ENCODE results near the gene CGREF1.

GRCh38 chr2:27091746-27092695 is 26.9 kb downstream of the CGREF1 start:
- TF ChIP-seq, protein P1, sequence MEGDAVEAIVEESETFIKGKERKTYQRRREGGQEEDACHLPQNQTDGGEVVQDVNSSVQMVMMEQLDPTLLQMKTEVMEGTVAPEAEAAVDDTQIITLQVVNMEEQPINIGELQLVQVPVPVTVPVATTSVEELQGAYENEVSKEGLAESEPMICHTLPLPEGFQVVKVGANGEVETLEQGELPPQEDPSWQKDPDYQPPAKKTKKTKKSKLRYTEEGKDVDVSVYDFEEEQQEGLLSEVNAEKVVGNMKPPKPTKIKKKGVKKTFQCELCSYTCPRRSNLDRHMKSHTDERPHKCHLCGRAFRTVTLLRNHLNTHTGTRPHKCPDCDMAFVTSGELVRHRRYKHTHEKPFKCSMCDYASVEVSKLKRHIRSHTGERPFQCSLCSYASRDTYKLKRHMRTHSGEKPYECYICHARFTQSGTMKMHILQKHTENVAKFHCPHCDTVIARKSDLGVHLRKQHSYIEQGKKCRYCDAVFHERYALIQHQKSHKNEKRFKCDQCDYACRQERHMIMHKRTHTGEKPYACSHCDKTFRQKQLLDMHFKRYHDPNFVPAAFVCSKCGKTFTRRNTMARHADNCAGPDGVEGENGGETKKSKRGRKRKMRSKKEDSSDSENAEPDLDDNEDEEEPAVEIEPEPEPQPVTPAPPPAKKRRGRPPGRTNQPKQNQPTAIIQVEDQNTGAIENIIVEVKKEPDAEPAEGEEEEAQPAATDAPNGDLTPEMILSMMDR (tag by site-specific recombination; IDR thresholded peaks at IDR 0.05), result no peak
- TF ChIP-seq ZNF169 (tag by site-specific recombination; IDR thresholded peaks at IDR 0.05) (no peak), ZNF274 (IDR thresholded peaks at IDR 0.05; ENCODE audit: low read length) (no peak), ZNF274 (tag by site-specific recombination; IDR thresholded peaks at IDR 0.05; ENCODE audit: borderline replicate concordance) (no peak), ZNF670 (tag by site-specific recombination; IDR thresholded peaks at IDR 0.05; ENCODE audit: low read depth) (no peak), ZNF501 (tag by site-specific recombination; IDR thresholded peaks at IDR 0.05) (no peak), ZSCAN4 (tag by site-specific recombination; IDR thresholded peaks at IDR 0.05) (no peak), REST (tag by site-specific recombination; IDR thresholded peaks at IDR 0.05) (no peak), ZNF140 (tag by site-specific recombination; IDR thresholded peaks at IDR 0.05) (no peak), TCF7L2 (IDR thresholded peaks at IDR 0.05; ENCODE audit: borderline replicate concordance, low read depth, low read length) (no peak), ZBTB7A (tag by site-specific recombination; IDR thresholded peaks at IDR 0.05; ENCODE audit: low read depth) (no peak), HIC1 (tag by site-specific recombination; IDR thresholded peaks at IDR 0.05) (no peak), ZNF24 (tag by site-specific recombination; IDR thresholded peaks at IDR 0.05) (no peak), ZFP3 (tag by site-specific recombination; IDR thresholded peaks at IDR 0.05; ENCODE audit: low read depth) (no peak)
- TF ChIP-seq, protein P2, sequence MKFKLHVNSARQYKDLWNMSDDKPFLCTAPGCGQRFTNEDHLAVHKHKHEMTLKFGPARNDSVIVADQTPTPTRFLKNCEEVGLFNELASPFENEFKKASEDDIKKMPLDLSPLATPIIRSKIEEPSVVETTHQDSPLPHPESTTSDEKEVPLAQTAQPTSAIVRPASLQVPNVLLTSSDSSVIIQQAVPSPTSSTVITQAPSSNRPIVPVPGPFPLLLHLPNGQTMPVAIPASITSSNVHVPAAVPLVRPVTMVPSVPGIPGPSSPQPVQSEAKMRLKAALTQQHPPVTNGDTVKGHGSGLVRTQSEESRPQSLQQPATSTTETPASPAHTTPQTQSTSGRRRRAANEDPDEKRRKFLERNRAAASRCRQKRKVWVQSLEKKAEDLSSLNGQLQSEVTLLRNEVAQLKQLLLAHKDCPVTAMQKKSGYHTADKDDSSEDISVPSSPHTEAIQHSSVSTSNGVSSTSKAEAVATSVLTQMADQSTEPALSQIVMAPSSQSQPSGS (tag by site-specific recombination; IDR thresholded peaks at IDR 0.05; ENCODE audit: low read depth), result no peak

Measured in HEK293 (cell line).